PC-9 (cell line): ENCODE data around the gene SLC22A23.

Source experiments
- CTCF ChIP-seq: fragments of 200-600 bp; sonication (generic); conservative IDR thresholded peaks from 2 replicates; pipeline ENCODE4 v1.6.1; 2017; ENCODE audit warnings: mixed run types, antibody characterized with exemption, mild to moderate bottlenecking, moderate library complexity
- EZH2 ChIP-seq: fragments of 200-600 bp; sonication (generic); IDR thresholded peaks from 2 replicates; pipeline ENCODE4 v1.8.0; 2017; ENCODE audit warnings: antibody characterized with exemption, low read depth

- TF ChIP-seq CTCF: no peak
- TF ChIP-seq EZH2: no peak
Measured at GRCh38 chr6:3331971-3332370, 124.9 kb downstream of the SLC22A23 start.
